Measurements from ENCODE around the gene RESF1.

- TF ChIP-seq POLR2AphosphoS5 (IDR thresholded peaks at IDR 0.05) (no peak), POLR2A (IDR thresholded peaks at IDR 0.05) (no peak)
- TF ChIP-seq, protein P1, sequence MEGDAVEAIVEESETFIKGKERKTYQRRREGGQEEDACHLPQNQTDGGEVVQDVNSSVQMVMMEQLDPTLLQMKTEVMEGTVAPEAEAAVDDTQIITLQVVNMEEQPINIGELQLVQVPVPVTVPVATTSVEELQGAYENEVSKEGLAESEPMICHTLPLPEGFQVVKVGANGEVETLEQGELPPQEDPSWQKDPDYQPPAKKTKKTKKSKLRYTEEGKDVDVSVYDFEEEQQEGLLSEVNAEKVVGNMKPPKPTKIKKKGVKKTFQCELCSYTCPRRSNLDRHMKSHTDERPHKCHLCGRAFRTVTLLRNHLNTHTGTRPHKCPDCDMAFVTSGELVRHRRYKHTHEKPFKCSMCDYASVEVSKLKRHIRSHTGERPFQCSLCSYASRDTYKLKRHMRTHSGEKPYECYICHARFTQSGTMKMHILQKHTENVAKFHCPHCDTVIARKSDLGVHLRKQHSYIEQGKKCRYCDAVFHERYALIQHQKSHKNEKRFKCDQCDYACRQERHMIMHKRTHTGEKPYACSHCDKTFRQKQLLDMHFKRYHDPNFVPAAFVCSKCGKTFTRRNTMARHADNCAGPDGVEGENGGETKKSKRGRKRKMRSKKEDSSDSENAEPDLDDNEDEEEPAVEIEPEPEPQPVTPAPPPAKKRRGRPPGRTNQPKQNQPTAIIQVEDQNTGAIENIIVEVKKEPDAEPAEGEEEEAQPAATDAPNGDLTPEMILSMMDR (IDR thresholded peaks at IDR 0.05 in 8 of 11, conservative IDR thresholded peaks at IDR 0.05 in 3 of 11) = no peak
Observed at GRCh38 chr12:31950088-31950487, 9.1 kb upstream of the RESF1 start.

Measured in spleen (tissue), 7 donors.